OCI-LY7 (cell line): Measurements from ENCODE around the gene PDHX. TPM values are rescaled to one million over a fixed set of nuclear protein-coding genes. Genes with fewer than 3 reads are reported as not detected.

Experiments used
- BruUV-seq: library from RNA; stranded (reverse); fragments of 400-500 nt; replicated peaks from 2 replicates; lab custom pipeline; 2021; lab: Mats Ljungman, UMichigan
- CTCF ChIA-PET: fragments of 300-600 bp; sonication (Branson Sonifier 250); formaldehyde crosslinking; loops from one replicate; lab custom pipeline; 2022; ENCODE audit warnings: antibody characterized with exemption; ENCODE audit not compliant: unreplicated experiment; lab: Charles Lee
- POLR2A ChIA-PET: fragments of 300-600 bp; sonication (Branson Sonifier 250); formaldehyde crosslinking; loops from one replicate; lab custom pipeline; 2022; ENCODE audit warnings: antibody characterized with exemption; lab: Charles Lee
- DNase-seq: peaks from one replicate; pipeline ENCODE4 v3.0.0-alpha.2; 2015; ENCODE audit warnings: low spot score
- H2AFZ ChIP-seq: fragments of 200-600 bp; sonication (generic), shearing (Covaris generic); 2 replicates; pipeline ENCODE4 v1.6.1; 2014; ENCODE audit warnings: mild to moderate bottlenecking, antibody characterized with exemption, low read length, moderate library complexity
- H3K27ac ChIP-seq: fragments of 200-600 bp; sonication (generic); 2 replicates; pipeline ENCODE4 v1.5.1; 2014; ENCODE audit warnings: mixed run types, low read depth, mild to moderate bottlenecking, moderate library complexity, low read length, inconsistent platforms; ENCODE audit not compliant: poor library complexity, severe bottlenecking
- H3K36me3 ChIP-seq: fragments of 200-600 bp; sonication (generic); 2 replicates; pipeline ENCODE4 v1.6.1; 2014; ENCODE audit warnings: mild to moderate bottlenecking, antibody characterized with exemption, low read length, moderate library complexity, mixed read lengths; ENCODE audit not compliant: insufficient read depth
- H3K4me1 ChIP-seq: fragments of 200-600 bp; sonication (generic); 2 replicates; pipeline ENCODE4 v1.5.1; 2014; ENCODE audit warnings: mild to moderate bottlenecking, low read length; ENCODE audit not compliant: insufficient read depth, poor library complexity, severe bottlenecking
- H3K4me2 ChIP-seq: fragments of 200-600 bp; sonication (generic); 2 replicates; pipeline ENCODE4 v1.6.1; 2014; ENCODE audit warnings: mild to moderate bottlenecking, low read length
- H3K4me3 ChIP-seq: fragments of 200-600 bp; sonication (generic); 2 replicates; pipeline ENCODE4 v1.5.1; 2014; ENCODE audit warnings: mild to moderate bottlenecking, low read depth, low read length; ENCODE audit not compliant: poor library complexity, severe bottlenecking
- H3K79me2 ChIP-seq: fragments of 200-600 bp; sonication (generic); 2 replicates; pipeline ENCODE4 v1.6.1; 2016; ENCODE audit warnings: low read depth, mild to moderate bottlenecking, low read length, moderate library complexity, mixed read lengths; ENCODE audit not compliant: insufficient read depth
- H3K9me2 ChIP-seq: fragments of 200-600 bp; sonication (generic); 2 replicates; pipeline ENCODE4 v1.6.1; 2016; ENCODE audit warnings: mild to moderate bottlenecking, low read length, mixed read lengths; ENCODE audit not compliant: insufficient read depth
- H3K9me3 ChIP-seq: fragments of 200-600 bp; sonication (generic); 2 replicates; pipeline ENCODE4 v1.6.1; 2014; ENCODE audit warnings: mild to moderate bottlenecking, mixed run types, low read length, mixed read lengths
- H4K20me1 ChIP-seq: fragments of 200-600 bp; sonication (generic); 2 replicates; pipeline ENCODE4 v1.6.1; 2014; ENCODE audit warnings: mild to moderate bottlenecking, antibody characterized with exemption, low read length, moderate library complexity, mixed read lengths; ENCODE audit not compliant: insufficient read depth
- CTCF ChIP-seq: fragments of 200-600 bp; sonication (generic); conservative IDR thresholded peaks from 2 replicates; pipeline ENCODE4 v1.5.1; 2014; ENCODE audit warnings: mild to moderate bottlenecking, antibody characterized with exemption, low read length, moderate library complexity, mixed read lengths
- EZH2phosphoT487 ChIP-seq: fragments of 200-600 bp; sonication (generic); IDR thresholded peaks from 2 replicates; pipeline ENCODE4 v1.6.1; 2018; ENCODE audit warnings: low read depth, borderline replicate concordance, mild to moderate bottlenecking, mixed run types, antibody characterized with exemption, low read length, moderate library complexity, mixed read lengths
- intact Hi-C: fragments of 100-400 bp; cut with micrococcal nuclease; formaldehyde crosslinking; loops from one replicate; pipeline ENCODE4 v1.10.0; 2022; ENCODE audit not compliant: unreplicated experiment
- total RNA-seq, 2 experiments: library from RNA; depleted of rRNA in 1 of 2; stranded (reverse); fragments of >200 nt in 1 of 2; shearing (Covaris generic) in 1 of 2; gene quantifications; 2 replicates each; pipeline ENCODE4 v1.2.3, GENCODE V29; 2014 to 2022

The PDHX gene
- total RNA-seq, 2 experiments from 2014 or later, result 18.0 to 50.9 TPM

GRCh38 chr11:34962034-34962433 is 45.6 kb downstream of the PDHX start:
- H3K79me2 ChIP-seq, result no peaks in the 10 kb centered on the region
- ChIA-PET CTCF (no interaction called here), POLR2A (interaction anchor here (0.6 kb wide), 1 partner anchor 13 kb away, joined by 3 read pairs; no protein-coding TSS in a partner anchor)
- H3K4me1 ChIP-seq, result peaks cover 9% of the 10 kb centered on the region
- no peaks in the 10 kb centered on the region for H4K20me1 ChIP-seq
- no peaks in the 10 kb centered on the region for H3K9me3 ChIP-seq
- H3K36me3 ChIP-seq, result peaks cover 5% of the 10 kb centered on the region
- H3K4me3 ChIP-seq, result no peak overlapping the region
- DNase-seq, result no peak
- no peaks in the 10 kb centered on the region for H3K9me2 ChIP-seq
- intact Hi-C loops, result no loop called here
- H2AFZ ChIP-seq, result no peak overlapping the region
- no TSS peak for BruUV-seq
- H3K27ac ChIP-seq, result no peak overlapping the region
- TF ChIP-seq CTCF (no peak), EZH2phosphoT487 (no peak)
- no peak overlapping the region for H3K4me2 ChIP-seq

GRCh38 chr11:34963351-34963750 is 46.9 kb downstream of the PDHX start:
- BruUV-seq, result no TSS peak
- Histone ChIP-seq H3K4me2 (no peak overlapping the region), H3K27ac (no peak overlapping the region), H2AFZ (no peak overlapping the region), H3K4me1 (peaks cover 9% of the 10 kb centered on the region), H3K79me2 (no peaks in the 10 kb centered on the region), H4K20me1 (no peaks in the 10 kb centered on the region), H3K36me3 (peaks cover 13% of the 10 kb centered on the region), H3K9me3 (no peaks in the 10 kb centered on the region), H3K4me3 (no peak overlapping the region), H3K9me2 (no peaks in the 10 kb centered on the region)
- no peak for DNase-seq
- CTCF ChIA-PET, result no interaction called here
- TF ChIP-seq EZH2phosphoT487 (no peak), CTCF (no peak)
- POLR2A ChIA-PET, result interaction anchor here (0.7 to 1.6 kb wide), 4 partner anchors 12 to 200 kb away, joined by 3 to 4 read pairs (median 4); no protein-coding TSS in a partner anchor
- intact Hi-C loops, result no loop called here

- Histone ChIP-seq H3K9me3 (no peaks in the 10 kb centered on the region), H2AFZ (no peak overlapping the region), H3K79me2 (no peaks in the 10 kb centered on the region), H3K4me3 (no peak overlapping the region), H3K4me2 (no peak overlapping the region), H3K36me3 (peaks cover 24% of the 10 kb centered on the region), H3K4me1 (peaks cover 9% of the 10 kb centered on the region), H3K27ac (no peak overlapping the region), H4K20me1 (no peaks in the 10 kb centered on the region), H3K9me2 (no peaks in the 10 kb centered on the region)
- no TSS peak for BruUV-seq
- no peak for DNase-seq
- POLR2A ChIA-PET, result interaction anchor here (0.7 to 1.6 kb wide), 9 partner anchors 9 to 262 kb away, joined by 3 to 9 read pairs (median 3); no protein-coding TSS in a partner anchor
- TF ChIP-seq EZH2phosphoT487 (no peak), CTCF (no peak)
- CTCF ChIA-PET, result no interaction called here
- intact Hi-C loops, result no loop called here
These were observed 48.4 kb downstream of the PDHX start for GRCh38 chr11:34964610-34965331.
